Naive B cell (primary cell): ENCODE results near the gene DPPA2. TPM values are rescaled to one million over a fixed set of nuclear protein-coding genes. Genes with fewer than 3 reads are reported as not detected.

Experiments used
- ATAC-seq, 2 donors: fragments of 150-1000 bp; cut with Tn5 transposase; 2 replicates each; pipeline ENCODE4 v1.10.0; 2021; ENCODE audit warnings: low read depth in 2 of 2, mild to moderate bottlenecking in 2 of 2, moderate library complexity in 2 of 2
- DNase-seq: peaks from one replicate; pipeline ENCODE4 v3.0.0; 2022
- H3K27ac Mint-ChIP-seq, 6 donors: one replicate each; pipeline ENCODE4 v1.8.0; 2020 to 2022; ENCODE audit warnings: mild to moderate bottlenecking in 6 of 6, mixed read lengths in 6 of 6, moderate library complexity in 5 of 6, inconsistent platforms in 2 of 6
- H3K27me3 Mint-ChIP-seq, 3 donors: one replicate each; pipeline ENCODE4 v1.8.0; 2021 to 2022; ENCODE audit warnings: mixed read lengths in 3 of 3, mild to moderate bottlenecking in 1 of 3
- H3K36me3 Mint-ChIP-seq, 2 donors: one replicate each; pipeline ENCODE4 v1.8.0; 2020 to 2022; ENCODE audit warnings: mixed read lengths in 2 of 2, inconsistent platforms in 1 of 2, mild to moderate bottlenecking in 1 of 2
- H3K4me1 Mint-ChIP-seq, 3 donors: one replicate each; pipeline ENCODE4 v1.8.0; 2020 to 2022; ENCODE audit warnings: mixed read lengths in 3 of 3, inconsistent platforms in 1 of 3, mild to moderate bottlenecking in 1 of 3, moderate library complexity in 1 of 3
- H3K4me3 Mint-ChIP-seq, 8 donors: one replicate each; pipeline ENCODE4 v1.8.0; 2020 to 2022; ENCODE audit warnings: mild to moderate bottlenecking in 8 of 8, mixed read lengths in 8 of 8, moderate library complexity in 8 of 8, inconsistent platforms in 2 of 8
- H3K9me3 Mint-ChIP-seq, 7 donors: one replicate each; pipeline ENCODE4 v1.8.0; 2020 to 2022; ENCODE audit warnings: mixed read lengths in 7 of 7, mild to moderate bottlenecking in 5 of 7, inconsistent platforms in 2 of 7, moderate library complexity in 1 of 7
- polyA plus RNA-seq, 6 donors: library from polyadenylated mRNA; unstranded; fragments of 300-500 nt; fragmentation: Illumina TruSeq; gene quantifications; one replicate each; pipeline ENCODE4 v1.2.3, GENCODE V29; 2021; ENCODE audit warnings: low read depth in 6 of 6

The DPPA2 gene
- polyA plus RNA-seq, 6 donors from 2014 or later = not detected

- no peak overlapping the region for H3K4me3 Mint-ChIP-seq
- ATAC-seq = no peak
- H3K4me1 Mint-ChIP-seq = peaks cover 0 to 4% (median 0%) of the 10 kb centered on the region in 3 donors
- H3K9me3 Mint-ChIP-seq = no peaks in the 10 kb centered on the region
- H3K27me3 Mint-ChIP-seq = peaks cover 0 to 9% (median 0%) of the 10 kb centered on the region in 3 donors
- no peak for DNase-seq
- H3K36me3 Mint-ChIP-seq = no peaks in the 10 kb centered on the region
- no peak overlapping the region for H3K27ac Mint-ChIP-seq
Measured at GRCh38 chr3:109278141-109278540, 38.2 kb downstream of the DPPA2 start.

- Mint-ChIP-seq H3K4me3 (no peak overlapping the region), H3K36me3 (no peaks in the 10 kb centered on the region), H3K27me3 (peaks cover 0 to 9% (median 0%) of the 10 kb centered on the region in 3 donors), H3K27ac (no peak overlapping the region), H3K9me3 (no peaks in the 10 kb centered on the region), H3K4me1 (peaks cover 0 to 4% (median 0%) of the 10 kb centered on the region in 3 donors)
- no peak for ATAC-seq
- DNase-seq = no peak
Measured at GRCh38 chr3:109275702-109276293, 40.5 kb downstream of the DPPA2 start.

- no peak overlapping the region for H3K4me3 Mint-ChIP-seq
- peaks cover 0 to 9% (median 0%) of the 10 kb centered on the region in 3 donors for H3K27me3 Mint-ChIP-seq
- H3K27ac Mint-ChIP-seq = no peak overlapping the region
- no peak for ATAC-seq
- no peaks in the 10 kb centered on the region for H3K36me3 Mint-ChIP-seq
- H3K4me1 Mint-ChIP-seq = peaks cover 0 to 3% (median 0%) of the 10 kb centered on the region in 3 donors
- H3K9me3 Mint-ChIP-seq = no peaks in the 10 kb centered on the region
- no peak for DNase-seq
Measured at GRCh38 chr3:109270779-109271178, 45.5 kb downstream of the DPPA2 start.

- no peaks in the 10 kb centered on the region for H3K4me1 Mint-ChIP-seq
- no peak overlapping the region for H3K27ac Mint-ChIP-seq
- H3K4me3 Mint-ChIP-seq = no peak overlapping the region
- H3K27me3 Mint-ChIP-seq = peaks cover 0 to 9% (median 0%) of the 10 kb centered on the region in 3 donors
- no peak for DNase-seq
- ATAC-seq = no peak
- H3K36me3 Mint-ChIP-seq = no peaks in the 10 kb centered on the region
- no peaks in the 10 kb centered on the region for H3K9me3 Mint-ChIP-seq
Measured at GRCh38 chr3:109269577-109270275, 46.6 kb downstream of the DPPA2 start.

GRCh38 chr3:109268181-109268580 lies 48.1 kb downstream of the DPPA2 start:
- no peaks in the 10 kb centered on the region for H3K9me3 Mint-ChIP-seq
- H3K27me3 Mint-ChIP-seq = no peaks in the 10 kb centered on the region
- H3K27ac Mint-ChIP-seq = no peak overlapping the region
- no peaks in the 10 kb centered on the region for H3K4me1 Mint-ChIP-seq
- H3K36me3 Mint-ChIP-seq = no peaks in the 10 kb centered on the region
- no peak for ATAC-seq
- no peak for DNase-seq
- H3K4me3 Mint-ChIP-seq = no peak overlapping the region

GRCh38 chr3:109265295-109265694 lies 51.0 kb downstream of the DPPA2 start:
- Mint-ChIP-seq H3K9me3 (no peaks in the 10 kb centered on the region), H3K4me1 (no peaks in the 10 kb centered on the region), H3K4me3 (no peak overlapping the region), H3K27me3 (no peaks in the 10 kb centered on the region), H3K36me3 (no peaks in the 10 kb centered on the region), H3K27ac (no peak overlapping the region)
- ATAC-seq = no peak
- DNase-seq = no peak

- no peak for ATAC-seq
- peaks cover 0 to 4% (median 0%) of the 10 kb centered on the region in 7 donors for H3K9me3 Mint-ChIP-seq
- no peaks in the 10 kb centered on the region for H3K36me3 Mint-ChIP-seq
- no peak for DNase-seq
- H3K27ac Mint-ChIP-seq = no peak overlapping the region
- H3K4me1 Mint-ChIP-seq = no peaks in the 10 kb centered on the region
- no peaks in the 10 kb centered on the region for H3K27me3 Mint-ChIP-seq
- H3K4me3 Mint-ChIP-seq = no peak overlapping the region
Measured at GRCh38 chr3:109257269-109257668, 59.0 kb downstream of the DPPA2 start.

GRCh38 chr3:109254770-109255169 lies 61.5 kb downstream of the DPPA2 start:
- no peak for ATAC-seq

GRCh38 chr3:109252641-109253040 lies 63.7 kb downstream of the DPPA2 start:
- H3K36me3 Mint-ChIP-seq = no peaks in the 10 kb centered on the region
- H3K4me3 Mint-ChIP-seq = no peak overlapping the region
- H3K4me1 Mint-ChIP-seq = no peaks in the 10 kb centered on the region
- no peaks in the 10 kb centered on the region for H3K27me3 Mint-ChIP-seq
- no peak overlapping the region for H3K27ac Mint-ChIP-seq
- peaks cover 0 to 8% (median 1%) of the 10 kb centered on the region in 7 donors for H3K9me3 Mint-ChIP-seq
- no peak for DNase-seq
- ATAC-seq = no peak

More at GRCh38 chr3:109254770-109255169, 61.5 kb downstream of the DPPA2 start:
- H3K27me3 Mint-ChIP-seq = no peaks in the 10 kb centered on the region
- no peaks in the 10 kb centered on the region for H3K4me1 Mint-ChIP-seq
- DNase-seq = no peak
- no peak overlapping the region for H3K27ac Mint-ChIP-seq
- peaks cover 0 to 8% (median 0%) of the 10 kb centered on the region in 7 donors for H3K9me3 Mint-ChIP-seq
- no peak overlapping the region for H3K4me3 Mint-ChIP-seq
- H3K36me3 Mint-ChIP-seq = no peaks in the 10 kb centered on the region

Other genes with a start within 250 kb of the DPPA2 start
- gene MORC1, start 198.4 kb downstream of the DPPA2 start, polyA plus RNA-seq = under 1 TPM in 1 of 6 donors, not detected in 5; 0.12 TPM
- gene C3orf85, start 179.8 kb downstream of the DPPA2 start, polyA plus RNA-seq = not detected
- 1 to 10 TPM; 2.7 to 8.7 (median 3.8) TPM for gene DPPA4, start 21.0 kb upstream of the DPPA2 start, polyA plus RNA-seq